ENCODE data around the gene TFDP2. TPM values are rescaled to one million over a fixed set of nuclear protein-coding genes. Genes with fewer than 3 reads are reported as not detected.

The TFDP2 gene
- total and polyA plus RNA-seq, 7 donors, result 14.3 to 74.8 (median 52.3) TPM

- Histone ChIP-seq H3K27ac (no peak overlapping the region), H3K36me3 (no peaks in the 10 kb centered on the region), H3K4me1 (no peaks in the 10 kb centered on the region), H3K27me3 (no peaks in the 10 kb centered on the region), H3K9me3 (no peaks in the 10 kb centered on the region), H3K4me3 (no peak overlapping the region)
- DNase-seq, result no peak
- TF ChIP-seq EP300 (IDR thresholded peaks at IDR 0.05), result no peak
- no peak for TF ChIP-seq POLR2A (IDR thresholded peaks at IDR 0.05)
- TF ChIP-seq, protein P1, sequence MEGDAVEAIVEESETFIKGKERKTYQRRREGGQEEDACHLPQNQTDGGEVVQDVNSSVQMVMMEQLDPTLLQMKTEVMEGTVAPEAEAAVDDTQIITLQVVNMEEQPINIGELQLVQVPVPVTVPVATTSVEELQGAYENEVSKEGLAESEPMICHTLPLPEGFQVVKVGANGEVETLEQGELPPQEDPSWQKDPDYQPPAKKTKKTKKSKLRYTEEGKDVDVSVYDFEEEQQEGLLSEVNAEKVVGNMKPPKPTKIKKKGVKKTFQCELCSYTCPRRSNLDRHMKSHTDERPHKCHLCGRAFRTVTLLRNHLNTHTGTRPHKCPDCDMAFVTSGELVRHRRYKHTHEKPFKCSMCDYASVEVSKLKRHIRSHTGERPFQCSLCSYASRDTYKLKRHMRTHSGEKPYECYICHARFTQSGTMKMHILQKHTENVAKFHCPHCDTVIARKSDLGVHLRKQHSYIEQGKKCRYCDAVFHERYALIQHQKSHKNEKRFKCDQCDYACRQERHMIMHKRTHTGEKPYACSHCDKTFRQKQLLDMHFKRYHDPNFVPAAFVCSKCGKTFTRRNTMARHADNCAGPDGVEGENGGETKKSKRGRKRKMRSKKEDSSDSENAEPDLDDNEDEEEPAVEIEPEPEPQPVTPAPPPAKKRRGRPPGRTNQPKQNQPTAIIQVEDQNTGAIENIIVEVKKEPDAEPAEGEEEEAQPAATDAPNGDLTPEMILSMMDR (IDR thresholded peaks at IDR 0.05), result no peak
- TF ChIP-seq POLR2AphosphoS5 (IDR thresholded peaks at IDR 0.05), result no peak
- intact Hi-C loops (cut with DNase I), result no loop called here
- 75 to 83% methylated on average over 2 of the region's 2 CpGs for WGBS, 2 donors
Measured at GRCh38 chr3:142040941-142041491, 108.3 kb downstream of the TFDP2 start.

GRCh38 chr3:142035308-142035922, 113.9 kb downstream of the TFDP2 start:
- no peak for TF ChIP-seq POLR2AphosphoS5 (IDR thresholded peaks at IDR 0.05)
- TF ChIP-seq EP300 (IDR thresholded peaks at IDR 0.05), result no peak
- no peak for TF ChIP-seq POLR2A (IDR thresholded peaks at IDR 0.05)
- TF ChIP-seq, protein P1 (IDR thresholded peaks at IDR 0.05), result no peak
- Histone ChIP-seq H3K36me3 (no peaks in the 10 kb centered on the region), H3K27me3 (no peaks in the 10 kb centered on the region), H3K9me3 (no peaks in the 10 kb centered on the region), H3K4me3 (no peak overlapping the region), H3K27ac (no peak overlapping the region), H3K4me1 (no peaks in the 10 kb centered on the region)
- intact Hi-C loops (cut with DNase I), result no loop called here
- no peak for DNase-seq
- 92 to 96% methylated on average over 3 of the region's 3 CpGs for WGBS, 2 donors

DNA sequence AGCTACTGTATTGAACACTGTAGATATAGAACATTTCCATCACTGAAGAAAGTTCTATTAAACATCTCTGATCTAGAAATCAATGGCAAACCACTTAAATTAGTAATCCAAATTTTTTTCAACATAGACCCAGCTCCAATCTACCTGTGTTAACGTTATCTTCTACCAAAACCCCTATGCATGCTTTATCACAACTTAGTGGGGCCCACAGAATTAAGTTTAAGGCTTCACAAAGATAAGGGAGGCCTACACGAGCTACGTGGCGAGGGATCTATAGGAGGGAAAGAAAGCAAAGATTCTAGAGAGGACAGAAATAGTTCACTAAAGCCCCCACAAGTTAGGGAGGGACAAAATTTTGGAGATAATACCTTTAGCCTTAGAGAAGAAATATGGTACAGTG, 116.1 kb downstream of the TFDP2 start:
- Histone ChIP-seq H3K27ac (no peak overlapping the region), H3K4me3 (no peak overlapping the region), H3K36me3 (no peaks in the 10 kb centered on the region), H3K27me3 (no peaks in the 10 kb centered on the region), H3K9me3 (no peaks in the 10 kb centered on the region), H3K4me1 (peaks cover 0 to 18% (median 13%) of the 10 kb centered on the region in 4 donors)
- no peak for DNase-seq
- TF ChIP-seq POLR2A (IDR thresholded peaks at IDR 0.05) (no peak), EP300 (IDR thresholded peaks at IDR 0.05) (no peak), POLR2AphosphoS5 (IDR thresholded peaks at IDR 0.05) (no peak)
- TF ChIP-seq, protein P1 (IDR thresholded peaks at IDR 0.05), result no peak
- WGBS, 2 donors, result 95 to 97% methylated on average over 4 of the region's 4 CpGs
- intact Hi-C loops (cut with DNase I), result no loop called here

DNA sequence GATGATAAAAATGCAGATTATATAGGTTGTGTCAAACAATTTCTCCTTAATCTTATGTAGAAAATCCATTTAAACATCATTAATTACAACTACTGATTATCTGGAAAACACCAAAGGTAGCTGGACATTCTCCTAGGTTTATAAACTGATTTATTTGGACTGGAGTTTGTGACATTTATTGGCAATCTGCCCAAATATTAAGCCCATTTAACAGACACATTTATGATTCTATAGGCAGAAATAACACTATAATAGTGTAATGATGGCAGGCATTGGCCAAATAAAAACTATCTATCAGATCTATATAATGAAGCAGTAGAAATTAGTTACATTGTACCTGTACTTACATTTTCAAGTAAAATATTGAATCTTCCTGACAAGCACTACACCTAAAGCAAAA, 117.8 kb downstream of the TFDP2 start:
- H3K4me3 ChIP-seq, result no peak overlapping the region
- no peak for TF ChIP-seq EP300 (IDR thresholded peaks at IDR 0.05)
- no peak for TF ChIP-seq POLR2AphosphoS5 (IDR thresholded peaks at IDR 0.05)
- TF ChIP-seq POLR2A (IDR thresholded peaks at IDR 0.05), result no peak
- TF ChIP-seq, protein P1 (IDR thresholded peaks at IDR 0.05), result no peak
- H3K4me1 ChIP-seq, result peaks cover 0 to 28% (median 22%) of the 10 kb centered on the region in 4 donors
- no peak for DNase-seq
- H3K27me3 ChIP-seq, result no peaks in the 10 kb centered on the region
- no peak overlapping the region for H3K27ac ChIP-seq
- no peaks in the 10 kb centered on the region for H3K9me3 ChIP-seq
- intact Hi-C loops (cut with DNase I), result no loop called here
- H3K36me3 ChIP-seq, result no peaks in the 10 kb centered on the region
